T-cell (primary cell): Measurements from ENCODE around the gene SHC2. TPM values are rescaled to one million over a fixed set of nuclear protein-coding genes. Genes with fewer than 3 reads are reported as not detected.

Experiments used
- ATAC-seq, 4 experiments: fragments of 200-7000 bp in 3 of 4; fragments of 150-1000 bp in 1 of 4; cut with Tn5 transposase; replicated peaks in 1 of 4; 1 replicate in 3 of 4; 2 replicates in 1 of 4; pipeline ENCODE4 v1.10.0; 2021; ENCODE audit warnings: moderate library complexity in 3 of 4, mild to moderate bottlenecking in 2 of 4, moderate number of reproducible peaks in 1 of 4
- CTCF ChIA-PET, 2 donors: fragments of 300-600 bp; sonication (Branson Sonifier 250); formaldehyde crosslinking; loops; one replicate each; lab custom pipeline; 2022; ENCODE audit warnings: antibody characterized with exemption in 2 of 2; lab: Charles Lee
- POLR2A ChIA-PET, 2 donors: fragments of 300-600 bp; sonication (Branson Sonifier 250); formaldehyde crosslinking; loops; one replicate each; lab custom pipeline; 2022; ENCODE audit warnings: antibody characterized with exemption in 2 of 2; lab: Charles Lee
- DNase-seq, 35 experiments: peaks; one replicate each; pipeline versions ENCODE4 v3.0.0 to v3.0.0-alpha.2; 2013 to 2023
- H3K27ac ChIP-seq: one replicate; pipeline ENCODE4 v1.5.1; 2013; ENCODE audit warnings: low read length
- H3K27me3 ChIP-seq, 2 experiments: replicated peaks in 1 of 2; 1 replicate in 1 of 2; 2 replicates in 1 of 2; pipeline versions ENCODE4 v1.6.1 to v1.7.0; 2013; ENCODE audit warnings: low read length in 1 of 2, mixed read lengths in 1 of 2; ENCODE audit not compliant: control insufficient read depth in 2 of 2, insufficient read depth in 2 of 2; ENCODE audit errors: extremely low read depth in 1 of 2
- H3K36me3 ChIP-seq, 2 donors: 1 replicate in 1 of 2; 2 replicates in 1 of 2; pipeline versions ENCODE4 v1.6.1 to v1.7.0; 2013; ENCODE audit warnings: low read length in 1 of 2; ENCODE audit not compliant: control insufficient read depth in 2 of 2, insufficient read depth in 1 of 2; ENCODE audit errors: extremely low read depth in 1 of 2
- H3K4me1 ChIP-seq, 2 experiments: 1 replicate in 1 of 2; 2 replicates in 1 of 2; pipeline versions ENCODE4 v1.6.1 to v1.7.0; 2013; ENCODE audit warnings: low read length in 2 of 2, mixed read lengths in 1 of 2; ENCODE audit not compliant: insufficient read depth in 2 of 2, control insufficient read depth in 1 of 2; ENCODE audit errors: extremely low read depth in 1 of 2
- H3K4me3 ChIP-seq, 2 donors: 1 replicate in 1 of 2; 2 replicates in 1 of 2; pipeline versions ENCODE4 v1.5.1 to v1.7.0; 2013; ENCODE audit warnings: mild to moderate bottlenecking in 2 of 2, low read length in 1 of 2, moderate library complexity in 1 of 2; ENCODE audit not compliant: control insufficient read depth in 1 of 2; ENCODE audit errors: extremely low read depth in 1 of 2
- H3K9me3 ChIP-seq: 2 replicates; pipeline ENCODE4 v1.7.0; 2013
- H3K27ac Mint-ChIP-seq, 2 donors: one replicate each; pipeline ENCODE4 v1.8.0; 2020 to 2021; ENCODE audit warnings: mild to moderate bottlenecking in 2 of 2, mixed read lengths in 2 of 2
- H3K27me3 Mint-ChIP-seq, 2 donors: one replicate each; pipeline ENCODE4 v1.8.0; 2021 to 2022; ENCODE audit warnings: mixed read lengths in 2 of 2
- H3K36me3 Mint-ChIP-seq: one replicate; pipeline ENCODE4 v1.8.0; 2021; ENCODE audit warnings: mixed read lengths
- H3K4me1 Mint-ChIP-seq, 3 donors: one replicate each; pipeline ENCODE4 v1.8.0; 2020 to 2022; ENCODE audit warnings: mixed read lengths in 3 of 3, mild to moderate bottlenecking in 1 of 3
- H3K4me3 Mint-ChIP-seq, 3 donors: one replicate each; pipeline ENCODE4 v1.8.0; 2020 to 2022; ENCODE audit warnings: mild to moderate bottlenecking in 3 of 3, mixed read lengths in 3 of 3, moderate library complexity in 3 of 3
- H3K9me3 Mint-ChIP-seq, 3 donors: one replicate each; pipeline ENCODE4 v1.8.0; 2020 to 2022; ENCODE audit warnings: mixed read lengths in 3 of 3
- WGBS: methylation state at CpG from one replicate; pipeline ENCODE4 v1.1.5; 2013; ENCODE audit warnings: missing lambda C conversion rate; ENCODE audit not compliant: insufficient coverage; 5-methylcytosine and 5-hydroxymethylcytosine counted together
- total RNA-seq, 35 experiments: library from RNA in 6 of 35; stranded (reverse) in 6 of 35; fragments of 120-200 nt in 1 of 35; gene quantifications; one replicate each; pipeline versions ENCODE4 v1.2.1 to v1.2.4 and lab custom pipeline; 2013 to 2026

Gene SHC2
- total RNA-seq, 5 donors from 2014 or later (not counting 1 experiment from before 2014, with no cell fraction given), result 0.66 to 4.4 (median 3.4) TPM

- POLR2A ChIA-PET, result no interaction called here
- Histone ChIP-seq H3K27ac (no peak overlapping the region), H3K36me3 (no peaks in the 10 kb centered on the region), H3K4me1 (no peaks in the 10 kb centered on the region), H3K27me3 (peaks cover 0 to 59% of the 10 kb centered on the region in 2 experiments), H3K9me3 (no peaks in the 10 kb centered on the region), H3K4me3 (no peak overlapping the region)
- Mint-ChIP-seq H3K4me1 (peaks cover 0 to 3% (median 0%) of the 10 kb centered on the region in 3 donors), H3K4me3 (no peak overlapping the region), H3K27ac (no peak overlapping the region), H3K27me3 (peaks cover 28 to 43% of the 10 kb centered on the region in 2 donors), H3K36me3 (no peaks in the 10 kb centered on the region), H3K9me3 (no peaks in the 10 kb centered on the region)
- ATAC-seq (no peak), DNase-seq (no peak)
- CTCF ChIA-PET, result no interaction called here
- 82% methylated on average over 15 of the region's 24 CpGs for WGBS
Measured at GRCh38 chr19:373391-374182, 87.2 kb downstream of the SHC2 start.

- Mint-ChIP-seq H3K4me1 (no peaks in the 10 kb centered on the region), H3K27me3 (peaks cover 23 to 41% of the 10 kb centered on the region in 2 donors), H3K4me3 (no peak overlapping the region), H3K27ac (no peak overlapping the region), H3K36me3 (no peaks in the 10 kb centered on the region), H3K9me3 (no peaks in the 10 kb centered on the region)
- ChIA-PET CTCF (no interaction called here), POLR2A (no interaction called here)
- WGBS, result 64% methylated on average over 7 of the region's 14 CpGs
- Histone ChIP-seq H3K4me1 (no peaks in the 10 kb centered on the region), H3K36me3 (no peaks in the 10 kb centered on the region), H3K27me3 (peaks cover 0 to 63% of the 10 kb centered on the region in 2 experiments), H3K4me3 (no peak overlapping the region), H3K9me3 (no peaks in the 10 kb centered on the region), H3K27ac (no peak overlapping the region)
- DNase-seq, result no peak
- ATAC-seq, result no peak
Measured at GRCh38 chr19:372306-372890, 88.4 kb downstream of the SHC2 start.

GRCh38 chr19:371501-372168 is 89.2 kb downstream of the SHC2 start:
- Mint-ChIP-seq H3K4me3 (no peak overlapping the region), H3K4me1 (no peaks in the 10 kb centered on the region), H3K36me3 (no peaks in the 10 kb centered on the region), H3K9me3 (no peaks in the 10 kb centered on the region), H3K27me3 (peaks cover 31 to 49% of the 10 kb centered on the region in 2 donors), H3K27ac (no peak overlapping the region)
- Histone ChIP-seq H3K4me1 (no peaks in the 10 kb centered on the region), H3K27ac (no peak overlapping the region), H3K9me3 (no peaks in the 10 kb centered on the region), H3K4me3 (no peak overlapping the region), H3K27me3 (peaks cover 0 to 68% of the 10 kb centered on the region in 2 experiments), H3K36me3 (no peaks in the 10 kb centered on the region)
- WGBS, result 59% methylated on average over 12 of the region's 17 CpGs
- ATAC-seq (no peak), DNase-seq (no peak)
- CTCF ChIA-PET, result no interaction called here
- POLR2A ChIA-PET, result no interaction called here

- no peak overlapping the region for H3K27ac Mint-ChIP-seq
- 93% methylated on average over 33 of the region's 43 CpGs for WGBS
- no peak overlapping the region for H3K27ac ChIP-seq
- no peaks in the 10 kb centered on the region for H3K4me1 Mint-ChIP-seq
- no peak overlapping the region for H3K4me3 Mint-ChIP-seq
- H3K4me3 ChIP-seq, result no peak overlapping the region
- no peaks in the 10 kb centered on the region for H3K9me3 ChIP-seq
- H3K27me3 ChIP-seq, result peaks cover 0 to 62% of the 10 kb centered on the region in 2 experiments
- ATAC-seq (no peak), DNase-seq (peak in 1 of 35 experiments; percentile 23)
- CTCF ChIA-PET, result no interaction called here
- no peaks in the 10 kb centered on the region for H3K36me3 ChIP-seq
- H3K36me3 Mint-ChIP-seq, result no peaks in the 10 kb centered on the region
- H3K27me3 Mint-ChIP-seq, result peaks cover 28 to 52% of the 10 kb centered on the region in 2 donors
- POLR2A ChIA-PET, result no interaction called here
- no peaks in the 10 kb centered on the region for H3K4me1 ChIP-seq
- no peaks in the 10 kb centered on the region for H3K9me3 Mint-ChIP-seq
Measured at GRCh38 chr19:370641-371330, 90.0 kb downstream of the SHC2 start.

- 96% methylated on average over 14 of the region's 14 CpGs for WGBS
- Histone ChIP-seq H3K4me3 (no peak overlapping the region), H3K4me1 (no peaks in the 10 kb centered on the region), H3K27me3 (peaks cover 0 to 57% of the 10 kb centered on the region in 2 experiments), H3K36me3 (no peaks in the 10 kb centered on the region), H3K9me3 (no peaks in the 10 kb centered on the region), H3K27ac (no peak overlapping the region)
- POLR2A ChIA-PET, result no interaction called here
- H3K9me3 Mint-ChIP-seq, result no peaks in the 10 kb centered on the region
- no peaks in the 10 kb centered on the region for H3K36me3 Mint-ChIP-seq
- ATAC-seq (no peak), DNase-seq (peak in 1 of 35 experiments; percentile 16)
- H3K4me1 Mint-ChIP-seq, result no peaks in the 10 kb centered on the region
- H3K27ac Mint-ChIP-seq, result no peak overlapping the region
- no peak overlapping the region for H3K4me3 Mint-ChIP-seq
- CTCF ChIA-PET, result no interaction called here
- H3K27me3 Mint-ChIP-seq, result peaks cover 28 to 56% of the 10 kb centered on the region in 2 donors
Measured at GRCh38 chr19:369876-370275, 91.0 kb downstream of the SHC2 start.

- CTCF ChIA-PET, result no interaction called here
Measured at GRCh38 chr19:369256-369655, 91.6 kb downstream of the SHC2 start.

More at GRCh38 chr19:369256-369655, 91.6 kb downstream of the SHC2 start:
- H3K9me3 ChIP-seq, result no peaks in the 10 kb centered on the region
- H3K4me3 ChIP-seq, result no peak overlapping the region
- H3K4me3 Mint-ChIP-seq, result no peak overlapping the region
- H3K27ac ChIP-seq, result no peak overlapping the region
- no peak overlapping the region for H3K27ac Mint-ChIP-seq
- H3K27me3 ChIP-seq, result peaks cover 0 to 57% of the 10 kb centered on the region in 2 experiments
- DNase-seq, result no peak
- POLR2A ChIA-PET, result no interaction called here
- H3K9me3 Mint-ChIP-seq, result no peaks in the 10 kb centered on the region
- peaks cover 28 to 58% of the 10 kb centered on the region in 2 donors for H3K27me3 Mint-ChIP-seq
- no peaks in the 10 kb centered on the region for H3K4me1 ChIP-seq
- no peaks in the 10 kb centered on the region for H3K4me1 Mint-ChIP-seq
- WGBS, result 84% methylated on average over 11 of the region's 13 CpGs
- H3K36me3 ChIP-seq, result no peaks in the 10 kb centered on the region
- no peak for ATAC-seq
- no peaks in the 10 kb centered on the region for H3K36me3 Mint-ChIP-seq
